GM23248 (cell line): ENCODE measurements around the gene ADGRG1. TPM values are rescaled to one million over a fixed set of nuclear protein-coding genes. Genes with fewer than 3 reads are reported as not detected.

Experiments used
- DNase-seq: peaks from one replicate; pipeline ENCODE4 v3.0.0-alpha.2; 2015
- H2AFZ ChIP-seq: fragments of 200-600 bp; sonication (generic); 2 replicates; pipeline ENCODE4 v1.6.1; 2016; ENCODE audit warnings: antibody characterized with exemption
- H3F3A ChIP-seq: fragments of 200-600 bp; sonication (generic); 2 replicates; pipeline ENCODE4 v1.6.1; 2016; ENCODE audit warnings: mild to moderate bottlenecking, antibody characterized with exemption, mixed run types; ENCODE audit not compliant: insufficient read depth
- H3K27ac ChIP-seq: fragments of 200-600 bp; sonication (generic); 2 replicates; pipeline ENCODE4 v1.5.1; 2016; ENCODE audit warnings: mild to moderate bottlenecking
- H3K27me3 ChIP-seq: fragments of 200-600 bp; sonication (generic); replicated peaks from 2 replicates; pipeline ENCODE4 v1.6.1; 2016; ENCODE audit warnings: mild to moderate bottlenecking; ENCODE audit not compliant: insufficient read depth
- H3K36me3 ChIP-seq: fragments of 200-600 bp; sonication (generic); 2 replicates; pipeline ENCODE4 v1.6.1; 2016; ENCODE audit warnings: low read depth, mild to moderate bottlenecking
- H3K4me1 ChIP-seq: fragments of 200-600 bp; sonication (generic); 2 replicates; pipeline ENCODE4 v1.6.1; 2016; ENCODE audit warnings: mild to moderate bottlenecking; ENCODE audit not compliant: insufficient read depth
- H3K4me2 ChIP-seq: fragments of 200-600 bp; sonication (generic); one replicate; pipeline ENCODE4 v1.6.1; 2016; ENCODE audit warnings: mild to moderate bottlenecking; ENCODE audit not compliant: unreplicated experiment
- H3K4me3 ChIP-seq: fragments of 200-600 bp; sonication (generic); 2 replicates; pipeline ENCODE4 v1.5.1; 2016; ENCODE audit warnings: mild to moderate bottlenecking
- H3K79me2 ChIP-seq: fragments of 200-600 bp; sonication (generic); 2 replicates; pipeline ENCODE4 v1.6.1; 2016; ENCODE audit warnings: mild to moderate bottlenecking; ENCODE audit not compliant: insufficient read depth
- H3K9ac ChIP-seq: fragments of 200-600 bp; sonication (generic); 2 replicates; pipeline ENCODE4 v1.6.1; 2016; ENCODE audit warnings: mild to moderate bottlenecking
- H3K9me2 ChIP-seq: fragments of 200-600 bp; sonication (generic); 2 replicates; pipeline ENCODE4 v1.6.1; 2016; ENCODE audit warnings: mixed run types, mild to moderate bottlenecking, moderate library complexity; ENCODE audit not compliant: insufficient read depth
- H3K9me3 ChIP-seq: fragments of 200-600 bp; sonication (generic); one replicate; pipeline ENCODE4 v1.6.1; 2017; ENCODE audit warnings: low read depth
- H4K20me1 ChIP-seq: fragments of 200-600 bp; sonication (generic); 2 replicates; pipeline ENCODE4 v1.6.0; 2016; ENCODE audit not compliant: insufficient read depth
- EZH2 ChIP-seq: fragments of 200-600 bp; sonication (generic); IDR thresholded peaks from 2 replicates; pipeline ENCODE4 v1.6.1; 2018; ENCODE audit warnings: antibody characterized with exemption, mild to moderate bottlenecking; ENCODE audit not compliant: insufficient read depth, poor library complexity, severe bottlenecking
- EZH2phosphoT487 ChIP-seq: fragments of 200-600 bp; sonication (generic); IDR thresholded peaks from 2 replicates; pipeline ENCODE4 v1.6.1; 2018; ENCODE audit warnings: antibody characterized with exemption, moderate library complexity, mild to moderate bottlenecking, low read depth; ENCODE audit not compliant: insufficient read depth
- WGBS, 2 experiments: methylation state at CpG; one replicate each; pipeline ENCODE4 v1.1.6; 2015 to 2017; ENCODE audit warnings: low lambda C conversion rate in 2 of 2, low coverage in 1 of 2; ENCODE audit errors: missing lambda C conversion rate in 2 of 2; 5-methylcytosine and 5-hydroxymethylcytosine counted together
- in situ Hi-C: fragments of 300-500 bp; cut with MboI; formaldehyde crosslinking; loops from 2 replicates; pipeline ENCODE4 v1.15.0; 2020
- polyA plus RNA-seq: library from polyadenylated mRNA; unstranded; fragments of >200 nt; fragmentation: Nextera tagmentation; extraction: Ambion mirVana; gene quantifications from 2 replicates; pipeline ENCODE4 v1.2.1, GENCODE V29; 2016
- total RNA-seq: library from RNA; depleted of rRNA; stranded (reverse); fragments of >200 nt; shearing (Covaris generic); gene quantifications from 2 replicates; pipeline ENCODE4 v1.2.3, GENCODE V29; 2014

ADGRG1 gene
- total and polyA plus RNA-seq, 2 experiments from 2014 or later: 0.54 to 0.58 TPM

DNA sequence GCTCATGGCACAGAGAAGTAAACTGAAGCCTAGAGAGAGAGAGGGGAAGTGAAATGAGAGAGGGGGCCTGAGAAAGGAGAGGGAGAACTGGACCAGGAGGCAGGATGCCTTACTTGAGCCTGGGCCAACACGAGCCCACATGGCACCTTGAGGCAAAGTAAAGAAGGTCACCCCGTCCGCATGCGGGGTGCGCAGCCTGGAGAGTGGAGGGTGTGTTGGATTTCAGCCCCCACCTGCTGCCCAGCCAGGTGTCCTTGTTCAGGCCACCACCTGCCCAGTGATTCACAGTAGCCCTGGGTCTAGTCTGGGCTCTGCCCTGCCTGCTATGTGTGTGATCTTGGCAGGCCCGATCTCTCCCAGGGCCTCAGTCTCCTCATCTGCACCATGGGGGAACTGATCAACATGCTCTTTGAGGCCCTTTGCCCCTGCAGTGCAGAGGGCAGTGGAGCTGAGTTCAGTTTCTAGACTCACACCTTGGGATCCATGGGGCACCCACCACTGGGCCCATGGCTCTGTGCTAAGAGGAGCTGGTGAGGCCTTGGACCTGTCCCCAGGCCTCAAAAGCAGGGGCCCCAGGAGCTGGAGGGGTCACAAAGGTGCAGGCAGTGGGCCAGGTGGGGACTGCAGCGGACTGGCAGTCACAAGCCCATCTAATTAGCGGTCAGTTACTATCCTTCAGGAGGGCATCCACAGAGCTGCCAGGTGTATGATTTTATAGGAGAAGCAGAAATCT lies 56.4 kb downstream of the ADGRG1 start:
- Histone ChIP-seq H3K36me3 (no peaks in the 10 kb centered on the region), H3K9ac (no peak overlapping the region), H3F3A (no peaks in the 10 kb centered on the region), H2AFZ (no peak overlapping the region), H3K9me2 (no peaks in the 10 kb centered on the region), H3K4me2 (no peak overlapping the region), H3K9me3 (no peaks in the 10 kb centered on the region), H4K20me1 (no peaks in the 10 kb centered on the region), H3K4me1 (no peaks in the 10 kb centered on the region), H3K79me2 (no peaks in the 10 kb centered on the region), H3K27ac (no peak overlapping the region), H3K27me3 (peaks cover 3% of the 10 kb centered on the region), H3K4me3 (no peak overlapping the region)
- DNase-seq: no peak
- in situ Hi-C loops: no loop called here
- TF ChIP-seq EZH2 (no peak), EZH2phosphoT487 (no peak)
- WGBS, 2 experiments: 73 to 79% methylated on average over 8 of the region's 8 CpGs

GRCh38 chr16:57685633-57686032 lies 57.2 kb downstream of the ADGRG1 start:
- H2AFZ ChIP-seq: no peak overlapping the region
- no peak overlapping the region for H3K9ac ChIP-seq
- peaks cover under 1% of the 10 kb centered on the region for H3K27me3 ChIP-seq
- H3K9me2 ChIP-seq: no peaks in the 10 kb centered on the region
- TF ChIP-seq EZH2: no peak
- no peaks in the 10 kb centered on the region for H3K79me2 ChIP-seq
- in situ Hi-C loops: no loop called here
- WGBS, 2 experiments: 69 to 80% methylated on average over 11 of the region's 11 CpGs
- H3K4me2 ChIP-seq: no peak overlapping the region
- no peak overlapping the region for H3K4me3 ChIP-seq
- H3K4me1 ChIP-seq: no peaks in the 10 kb centered on the region
- no peak for DNase-seq
- no peaks in the 10 kb centered on the region for H3K36me3 ChIP-seq
- no peak overlapping the region for H3K27ac ChIP-seq
- no peaks in the 10 kb centered on the region for H3F3A ChIP-seq
- H4K20me1 ChIP-seq: no peaks in the 10 kb centered on the region
- no peaks in the 10 kb centered on the region for H3K9me3 ChIP-seq

- Histone ChIP-seq H3K4me2 (no peak overlapping the region), H3K79me2 (no peaks in the 10 kb centered on the region), H2AFZ (no peak overlapping the region), H3K9ac (no peak overlapping the region), H3K27me3 (no peaks in the 10 kb centered on the region; the same call in 1 of the 2 replicates), H3F3A (no peaks in the 10 kb centered on the region), H4K20me1 (no peaks in the 10 kb centered on the region), H3K9me3 (no peaks in the 10 kb centered on the region), H3K4me1 (no peaks in the 10 kb centered on the region), H3K27ac (no peak overlapping the region), H3K4me3 (no peak overlapping the region), H3K36me3 (no peaks in the 10 kb centered on the region), H3K9me2 (no peaks in the 10 kb centered on the region)
- TF ChIP-seq EZH2 (no peak), EZH2phosphoT487 (no peak)
- DNase-seq: no peak
- WGBS, 2 experiments: 78 to 80% methylated on average over 4 of the region's 4 CpGs
- in situ Hi-C loops: no loop called here
Measured at GRCh38 chr16:57686577-57686976, 58.1 kb downstream of the ADGRG1 start.

GRCh38 chr16:57687363-57687929 lies 59.0 kb downstream of the ADGRG1 start:
- Histone ChIP-seq H3K4me1 (no peaks in the 10 kb centered on the region), H3K27me3 (no peaks in the 10 kb centered on the region; the same call in 1 of the 2 replicates), H3F3A (no peaks in the 10 kb centered on the region), H3K27ac (no peak overlapping the region), H3K9me2 (no peaks in the 10 kb centered on the region), H3K9ac (no peak overlapping the region), H3K4me3 (no peak overlapping the region), H3K4me2 (no peak overlapping the region), H3K9me3 (no peaks in the 10 kb centered on the region), H4K20me1 (no peaks in the 10 kb centered on the region), H2AFZ (no peak overlapping the region), H3K36me3 (no peaks in the 10 kb centered on the region), H3K79me2 (no peaks in the 10 kb centered on the region)
- in situ Hi-C loops: no loop called here
- WGBS, 2 experiments: 54 to 57% methylated on average over 3 of the region's 3 CpGs
- no peak for TF ChIP-seq EZH2
- TF ChIP-seq EZH2phosphoT487: no peak
- no peak for DNase-seq
